ENCODE data around the gene FANCM.
A peak's percentile ranks its signal among the peaks of the same experiment; 100 is the strongest.
"Not testable (repeated sequence)": the region's sequence is repeated elsewhere in the genome, so short reads cannot be mapped to it uniquely, and the experiment has no call there.

The FANCM gene

GRCh38 chr14:45140661-45141187 lies 5.0 kb downstream of the FANCM start:
- DNase-seq: no peak

- DNase-seq: not testable (repeated sequence)
Observed at GRCh38 chr14:45142083-45142482, 6.4 kb downstream of the FANCM start.

GRCh38 chr14:45144658-45145057 lies 8.9 kb downstream of the FANCM start:
- DNase-seq: no peak

GRCh38 chr14:45145214-45145613 lies 9.5 kb downstream of the FANCM start:
- DNase-seq: no peak

- no peak for DNase-seq
Observed at GRCh38 chr14:45149602-45150001, 13.9 kb downstream of the FANCM start.

GRCh38 chr14:45150386-45150890 lies 14.7 kb downstream of the FANCM start:
- DNase-seq: no peak

GRCh38 chr14:45156067-45156466 lies 20.3 kb downstream of the FANCM start:
- DNase-seq: no peak

GRCh38 chr14:45169906-45170305 lies 34.2 kb downstream of the FANCM start:
- no peak for DNase-seq

GRCh38 chr14:45177076-45177475 lies 41.3 kb downstream of the FANCM start:
- DNase-seq: no peak

GRCh38 chr14:45181329-45181728 lies 45.6 kb downstream of the FANCM start:
- DNase-seq: no peak

- DNase-seq: no peak
Observed at GRCh38 chr14:45181806-45182205, 46.1 kb downstream of the FANCM start.

- no peak for DNase-seq
Observed at GRCh38 chr14:45185100-45185814, 49.5 kb downstream of the FANCM start.

- no peak for DNase-seq
Observed at GRCh38 chr14:45194964-45195363, 59.2 kb downstream of the FANCM start.

- no peak for DNase-seq
Observed at GRCh38 chr14:45198551-45198950, 62.8 kb downstream of the FANCM start.

- no peak for DNase-seq
Observed at GRCh38 chr14:45199230-45199629, 63.5 kb downstream of the FANCM start.

- DNase-seq: peak; percentile 19
Observed at GRCh38 chr14:45201905-45202304, 66.2 kb downstream of the FANCM start.

GRCh38 chr14:45204241-45204640 lies 68.5 kb downstream of the FANCM start:
- no peak for DNase-seq

- DNase-seq: no peak
Observed at GRCh38 chr14:45210159-45210558, 74.4 kb downstream of the FANCM start.

- no peak for DNase-seq
Observed at GRCh38 chr14:45211295-45211694, 75.6 kb downstream of the FANCM start.

- DNase-seq: no peak
Observed at GRCh38 chr14:45212231-45212630, 76.5 kb downstream of the FANCM start.

- DNase-seq: not testable (repeated sequence)
Observed at GRCh38 chr14:45213716-45214115, 78.0 kb downstream of the FANCM start.

- DNase-seq: not testable (repeated sequence)
Observed at GRCh38 chr14:45214341-45214740, 78.6 kb downstream of the FANCM start.

- DNase-seq: no peak
Observed at GRCh38 chr14:45222485-45223262, 86.9 kb downstream of the FANCM start.

GRCh38 chr14:45227566-45227965 lies 91.8 kb downstream of the FANCM start:
- DNase-seq: no peak
